ENCODE results near the gene WHRN.

Gene WHRN

DNA sequence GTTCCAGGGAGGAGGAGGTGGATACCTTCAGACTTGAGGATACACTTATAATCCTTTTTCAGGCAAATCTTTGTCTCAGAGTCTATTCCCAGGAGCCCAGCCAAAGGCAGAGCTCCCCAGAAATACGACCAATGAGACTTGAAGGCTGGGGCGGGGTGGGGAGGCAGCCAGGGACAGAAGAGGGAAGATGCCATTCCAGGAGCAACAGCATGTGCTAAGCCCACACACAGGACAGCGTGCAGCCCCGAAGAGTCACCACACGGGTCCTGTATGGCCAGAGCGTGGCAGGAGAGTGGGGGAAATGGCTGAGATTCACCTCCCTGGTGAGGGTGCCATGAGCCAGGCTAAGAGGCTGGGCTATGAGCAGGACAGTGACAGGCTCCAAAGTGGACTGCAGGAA, 35.2 kb downstream of the WHRN start:
- no peak for DNase-seq

DNA sequence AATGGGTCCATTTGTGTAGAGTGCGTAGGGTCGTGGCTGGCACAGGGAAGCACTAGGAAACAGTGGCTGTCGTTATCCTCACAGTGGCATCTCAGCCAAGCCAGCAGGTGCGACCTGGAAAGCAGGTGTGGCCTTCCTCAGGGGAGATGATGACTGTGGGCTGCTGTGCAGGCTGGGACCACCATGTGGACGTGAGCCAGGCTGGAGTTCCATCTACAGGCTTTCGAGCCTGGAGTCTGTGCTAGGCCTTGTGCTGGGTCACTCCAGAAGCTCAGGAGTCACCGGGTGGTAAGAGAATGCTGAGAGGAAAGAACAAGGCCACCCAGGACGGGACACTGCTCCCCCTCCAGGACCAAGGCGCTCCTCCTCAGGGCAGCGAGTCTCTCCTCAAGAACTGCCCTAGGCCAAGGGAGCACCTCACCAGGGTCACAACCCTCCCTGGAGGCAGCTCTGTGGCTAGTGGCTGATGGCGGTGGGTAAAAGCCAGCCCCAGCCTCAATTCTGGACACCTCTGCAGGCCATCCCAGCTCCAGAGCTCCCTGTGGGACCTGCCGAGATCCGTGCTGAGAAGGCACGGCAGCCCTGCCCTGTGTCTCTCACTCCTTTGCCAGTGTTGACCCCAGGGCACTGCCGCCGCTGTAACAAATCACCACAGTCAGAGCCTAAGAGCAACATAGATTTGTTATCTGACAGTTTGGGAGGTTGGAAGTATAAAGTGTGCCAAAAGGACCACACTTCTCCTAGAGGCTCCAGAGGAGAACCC, 36.0 kb downstream of the WHRN start:
- no peak for DNase-seq

DNA sequence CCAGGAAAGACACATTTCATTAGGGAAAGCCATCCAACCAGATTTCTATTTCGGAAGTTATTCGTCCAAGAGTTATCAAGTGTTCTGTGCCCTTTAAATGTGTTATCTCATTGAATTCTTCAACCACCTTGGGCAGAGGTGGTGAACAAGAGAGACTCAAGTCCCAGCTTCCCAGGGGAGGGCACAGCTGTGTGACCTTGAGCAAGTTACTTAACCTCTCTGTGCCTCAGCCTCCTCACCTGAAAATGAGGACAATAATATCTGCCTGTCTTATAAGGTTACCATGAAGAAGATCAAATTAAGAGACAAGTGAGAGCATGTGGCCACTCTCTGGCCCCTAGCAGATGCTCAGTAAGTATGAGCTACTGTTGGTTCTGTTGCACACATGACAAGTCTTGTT, 37.4 kb downstream of the WHRN start:
- no peak for DNase-seq

DNA sequence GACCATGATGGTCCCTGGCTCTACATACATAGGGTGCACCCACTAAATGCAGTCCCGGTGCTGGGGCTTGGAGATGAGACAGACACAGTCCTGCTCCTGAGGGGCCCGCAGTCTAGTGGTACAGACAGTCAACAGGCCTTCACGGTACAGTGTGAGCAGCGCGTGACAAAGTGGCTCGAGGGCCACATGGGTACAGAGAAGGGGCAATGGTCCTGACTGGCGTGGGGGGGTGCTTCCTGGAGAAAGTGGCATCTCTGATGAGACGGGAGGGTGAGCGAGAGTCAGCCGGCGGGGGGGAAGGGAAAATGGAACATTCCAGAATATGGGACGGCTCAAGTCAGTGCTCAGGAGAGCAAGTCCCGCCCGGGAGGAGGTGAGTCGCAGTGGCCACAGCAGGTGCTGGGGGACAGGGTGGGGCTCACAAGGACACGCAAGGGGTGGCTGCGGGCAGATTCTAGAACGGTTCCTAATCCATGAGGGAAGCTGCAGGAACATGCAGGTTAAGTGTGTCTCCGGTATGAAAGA, 38.0 kb downstream of the WHRN start:
- no peak for DNase-seq

DNA sequence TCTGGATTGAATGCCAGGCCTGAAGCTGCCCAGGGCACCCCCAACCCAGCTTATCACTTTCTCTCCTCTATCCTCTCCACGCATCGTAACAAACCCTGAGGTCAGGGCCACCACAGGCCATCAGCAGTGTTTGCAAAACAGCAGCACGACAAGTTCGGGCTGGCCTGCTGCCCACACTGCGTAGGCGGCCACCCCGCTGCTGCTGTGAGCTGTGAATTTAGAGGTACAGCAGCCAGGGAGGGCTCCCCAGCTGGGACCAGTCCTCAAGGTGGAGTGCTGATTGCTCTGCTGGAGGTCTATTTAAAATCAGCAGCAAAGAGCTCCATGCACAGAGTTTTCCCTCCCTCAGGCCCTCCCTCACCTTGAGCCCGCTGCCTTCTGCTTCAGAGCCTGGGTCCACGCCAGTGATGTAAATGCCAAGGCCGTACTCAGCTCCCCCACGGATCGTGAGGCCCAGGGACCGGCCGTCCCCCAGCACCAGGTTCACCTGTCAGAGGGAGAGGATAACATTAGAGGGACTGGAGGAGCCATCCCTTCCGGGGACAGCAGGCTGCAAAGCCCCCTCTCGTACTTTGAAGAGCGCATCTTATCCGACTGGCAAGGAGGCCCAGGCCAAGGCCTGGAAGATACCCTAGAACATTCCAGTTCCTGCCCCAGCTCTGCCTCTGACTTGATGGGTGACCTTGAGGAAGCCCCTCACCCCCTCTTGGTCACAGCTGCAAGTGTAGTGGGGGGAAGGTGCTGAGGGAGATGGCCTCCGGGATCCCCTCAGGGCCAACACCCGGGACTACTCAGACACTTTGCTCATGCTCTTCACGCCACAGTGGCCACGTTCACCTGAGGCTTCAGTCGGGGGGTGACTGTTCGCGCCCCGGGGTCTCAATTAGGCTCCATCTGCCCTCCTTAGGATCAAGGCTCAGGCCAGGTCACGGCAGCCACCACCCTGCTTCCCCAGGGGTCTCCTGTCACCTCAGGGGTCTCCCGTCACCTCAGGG, 39.1 kb downstream of the WHRN start:
- no peak for DNase-seq

DNA sequence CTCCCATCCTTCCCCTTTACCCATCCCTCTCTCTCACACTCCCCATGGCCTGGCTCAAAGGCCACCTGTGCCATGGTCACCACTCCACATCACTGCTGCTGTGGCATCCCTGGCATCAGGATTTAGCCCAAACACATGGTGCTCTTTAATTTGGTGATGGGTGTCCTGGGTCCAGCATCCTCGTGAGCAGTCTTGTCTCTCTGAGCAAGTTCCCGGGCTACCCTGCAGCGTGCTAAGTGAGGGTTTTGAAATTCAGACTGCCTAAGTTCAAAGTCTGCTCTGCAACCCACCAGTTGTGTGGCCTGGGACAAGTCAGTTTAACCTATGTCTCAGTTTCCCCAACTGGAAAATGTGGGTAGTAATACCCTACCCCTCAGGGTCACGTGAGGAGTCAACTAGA, 39.9 kb downstream of the WHRN start:
- DNase-seq: no peak

DNA sequence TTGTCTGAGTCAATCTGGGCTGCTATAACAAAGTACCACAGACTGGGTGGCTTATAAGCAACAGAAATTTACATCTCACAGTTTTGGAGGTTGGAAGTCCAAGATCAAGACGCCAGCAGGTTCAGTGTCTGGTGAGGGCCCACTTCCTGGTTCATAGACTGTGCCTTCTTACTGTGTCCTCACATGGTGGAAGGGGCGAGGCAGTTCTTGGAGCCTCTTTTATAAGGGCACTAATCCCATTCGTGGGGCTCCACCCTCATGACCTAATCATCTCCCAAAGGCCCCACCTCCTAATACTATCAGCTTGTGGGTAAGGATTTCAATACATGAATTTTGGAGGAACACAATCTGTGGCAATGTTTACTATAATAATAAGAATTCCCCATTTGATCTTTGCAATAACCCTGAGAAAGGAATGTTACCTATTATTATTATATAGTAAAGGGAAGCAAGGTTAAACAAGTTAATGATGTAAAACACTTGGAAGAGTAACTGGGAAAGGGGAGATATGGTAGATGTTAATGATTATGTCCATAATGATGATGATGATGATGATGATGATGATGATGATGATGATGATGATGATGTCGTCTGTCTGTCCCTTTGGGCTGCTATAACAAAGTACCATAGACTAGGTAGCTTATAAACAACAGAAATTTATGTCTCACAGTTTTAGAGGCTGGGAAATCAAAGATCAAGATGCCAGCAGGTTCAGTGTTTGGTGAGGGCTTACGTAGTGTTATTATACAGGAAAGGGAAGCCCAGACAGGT, 40.8 kb downstream of the WHRN start:
- DNase-seq: no peak

DNA sequence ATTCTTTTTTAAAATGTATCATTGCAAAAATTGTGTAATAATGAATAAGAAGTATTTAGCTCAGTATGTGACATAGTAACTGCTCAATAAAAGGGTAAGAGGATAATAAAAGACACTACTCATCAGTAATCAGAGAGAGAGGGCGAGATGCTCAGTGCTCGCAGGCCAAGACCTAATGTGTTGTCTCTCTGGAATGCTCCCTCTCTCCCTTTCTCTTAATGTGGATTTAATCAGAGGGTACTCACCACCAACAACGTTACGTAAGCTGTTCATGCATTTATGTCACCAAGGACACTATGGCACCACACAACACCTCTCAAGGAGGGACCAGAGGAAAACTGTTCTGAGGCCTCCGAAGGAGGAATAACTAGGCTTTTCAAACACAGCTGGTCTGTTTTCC, 42.5 kb downstream of the WHRN start:
- no peak for DNase-seq

DNA sequence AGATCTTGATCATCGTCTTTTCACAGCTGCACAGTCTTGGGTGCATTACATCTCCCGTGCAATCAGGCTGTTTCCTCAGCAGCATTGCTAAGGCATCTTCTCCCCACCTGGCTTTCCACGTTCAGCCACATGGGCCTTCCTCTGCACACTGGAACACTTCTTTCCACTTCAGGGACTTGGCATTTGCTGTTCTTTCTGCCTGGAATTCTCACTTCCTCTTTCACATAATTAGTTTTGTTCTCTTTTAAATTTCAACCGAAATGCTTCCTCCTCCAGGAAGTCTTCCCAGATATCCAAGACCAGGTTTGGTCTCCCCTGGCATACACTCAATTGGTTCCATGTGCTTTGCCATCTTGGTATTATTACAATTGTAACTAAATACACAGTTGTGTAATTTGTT, 43.8 kb downstream of the WHRN start:
- no peak for DNase-seq

DNA sequence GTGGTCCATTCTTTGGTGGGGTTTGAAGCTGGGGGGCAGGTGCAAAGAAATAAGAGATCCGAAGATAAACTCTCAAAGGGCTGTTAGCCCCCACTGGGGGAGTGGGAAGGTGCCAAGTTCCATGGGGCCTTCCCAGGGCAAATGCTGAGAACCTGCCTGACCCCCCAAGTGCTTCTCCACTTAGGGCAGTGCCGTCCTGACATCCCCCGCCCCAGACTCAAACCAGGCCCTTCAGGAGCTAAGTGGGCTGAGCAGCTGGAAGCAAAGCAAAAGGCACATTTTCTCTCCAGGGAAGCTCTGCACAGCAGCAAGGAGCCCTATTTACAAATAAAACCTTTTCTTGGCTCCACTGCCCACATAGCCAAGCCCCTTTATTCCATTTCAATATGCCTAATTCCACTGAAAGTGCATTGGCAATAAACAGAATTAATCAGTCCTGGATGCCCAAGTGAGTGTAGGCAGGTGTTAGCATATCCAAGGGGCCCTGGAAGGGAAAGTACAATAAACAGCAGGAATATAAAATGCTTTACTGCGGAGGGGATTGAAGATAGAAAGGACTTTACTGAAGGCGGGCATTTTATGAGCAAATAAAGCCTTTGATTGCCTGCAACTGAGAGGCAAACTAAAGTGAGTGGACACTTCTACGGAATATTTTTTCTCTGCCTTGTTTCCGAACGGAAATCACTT, 44.6 kb downstream of the WHRN start:
- no peak for DNase-seq

DNA sequence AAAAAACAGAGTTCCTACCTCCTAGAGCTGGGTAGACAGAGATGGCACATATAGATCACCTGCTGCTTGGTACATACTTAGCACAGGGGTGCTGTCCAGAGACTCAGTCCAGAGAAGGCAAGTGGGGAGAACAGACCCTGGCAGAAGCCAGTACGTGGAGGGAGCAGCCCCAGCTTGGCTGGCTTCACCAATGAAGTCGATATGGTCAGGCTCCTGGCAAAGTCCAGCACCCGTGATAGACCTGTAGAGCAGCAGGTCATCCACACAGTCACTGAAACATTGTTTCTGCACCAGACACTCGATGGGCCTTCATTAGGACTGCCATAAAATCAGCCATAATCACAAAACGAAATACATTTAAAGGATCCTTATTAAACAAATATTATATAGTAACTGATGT, 45.8 kb downstream of the WHRN start:
- DNase-seq: no peak

DNA sequence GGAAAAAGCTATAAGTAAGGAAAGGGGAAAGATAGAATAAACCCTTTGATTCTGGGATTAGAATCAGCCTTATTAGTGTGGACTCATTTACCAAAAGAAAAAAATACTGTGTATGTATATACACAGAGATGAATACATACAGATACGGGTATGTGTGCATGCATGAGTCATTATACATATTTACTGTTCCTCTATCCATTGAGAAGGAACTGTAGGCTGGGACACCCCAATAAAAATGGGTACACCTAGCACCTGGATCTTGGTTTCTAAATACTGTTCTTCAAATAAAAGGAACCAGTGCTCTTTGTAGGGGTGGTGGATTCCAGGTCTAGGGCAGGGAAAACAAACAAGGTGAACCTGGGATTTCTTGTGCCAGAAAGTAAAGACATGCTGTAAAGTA, 48.3 kb downstream of the WHRN start:
- no peak for DNase-seq

DNA sequence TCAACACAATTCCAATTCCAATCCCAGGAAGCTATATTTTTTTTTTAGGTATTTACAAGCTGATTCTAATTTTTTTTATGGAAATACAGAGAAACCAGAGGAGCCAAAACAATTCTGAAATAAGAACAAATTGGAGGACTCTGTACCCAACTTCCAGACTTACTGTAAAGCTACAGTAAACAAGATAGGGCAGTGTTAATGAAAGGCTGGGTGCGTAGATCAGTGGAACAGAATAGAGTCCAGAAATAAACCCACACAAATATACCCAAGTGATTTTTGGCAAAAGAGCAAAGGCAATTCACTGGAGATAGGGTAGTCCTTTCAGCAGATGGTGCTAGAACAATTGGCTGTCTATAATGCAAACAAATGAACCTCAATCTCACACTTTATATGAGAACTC, 50.6 kb downstream of the WHRN start:
- no peak for DNase-seq

DNA sequence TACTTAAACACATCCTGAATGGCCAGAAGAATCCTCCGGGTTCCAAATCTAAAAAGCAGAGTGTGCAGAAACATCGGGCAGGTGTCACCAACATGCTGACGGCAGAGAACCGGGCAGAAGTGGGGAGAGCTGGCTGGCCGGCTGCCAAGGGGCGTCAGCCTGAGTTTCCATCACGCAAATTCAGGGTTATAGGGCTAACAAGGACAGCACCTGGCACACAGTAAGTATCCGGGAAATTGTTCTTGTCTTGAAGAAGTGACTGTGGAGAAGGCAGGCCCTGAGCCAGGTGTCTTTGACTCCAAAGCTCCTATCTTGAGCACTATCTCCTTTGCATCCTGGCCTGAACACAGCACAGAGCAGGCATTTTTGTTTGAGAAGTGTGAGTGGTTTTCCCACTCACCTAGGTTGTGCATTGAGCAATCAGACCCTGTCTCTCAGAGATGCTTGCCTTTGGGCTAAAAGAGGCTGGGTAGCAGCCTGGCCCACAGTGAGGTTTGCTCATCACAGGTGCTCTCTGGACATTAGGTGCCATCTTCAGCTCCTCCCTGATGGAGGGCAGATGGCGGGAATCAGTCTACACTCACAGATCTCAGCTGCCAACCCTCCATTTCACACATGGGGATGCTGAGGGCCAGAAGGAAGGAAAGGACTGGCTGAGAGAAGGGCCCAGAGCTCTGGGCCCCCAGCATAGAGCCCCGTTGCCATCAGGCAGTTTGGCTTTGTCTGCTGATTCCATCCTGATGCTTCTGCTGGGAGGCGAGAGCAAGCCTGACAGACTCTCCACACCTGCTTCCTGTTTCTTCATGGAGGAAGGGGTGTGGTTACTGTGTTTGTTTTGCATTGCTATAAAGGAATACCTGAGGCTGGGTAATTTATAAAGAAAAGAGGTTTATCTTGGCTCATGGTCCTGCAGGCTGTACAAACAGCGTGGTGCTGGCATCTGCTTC, 52.8 kb downstream of the WHRN start:
- DNase-seq: no peak

DNA sequence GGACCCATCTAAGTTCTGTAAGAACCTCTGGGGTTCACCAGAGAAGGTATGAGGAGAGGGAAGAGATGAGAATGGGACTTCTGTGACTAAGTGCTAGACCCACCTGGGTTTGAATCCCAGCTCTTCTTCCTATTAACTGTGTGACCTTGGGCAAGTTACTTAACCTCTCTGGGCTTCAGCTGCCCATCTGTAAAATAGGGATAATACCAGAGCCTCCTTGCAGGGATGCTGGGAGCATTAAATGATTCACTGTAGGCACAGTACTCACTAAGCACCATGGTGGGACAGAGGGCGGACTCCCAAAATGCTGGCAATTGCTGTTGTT, 53.6 kb downstream of the WHRN start:
- DNase-seq: no peak

DNA sequence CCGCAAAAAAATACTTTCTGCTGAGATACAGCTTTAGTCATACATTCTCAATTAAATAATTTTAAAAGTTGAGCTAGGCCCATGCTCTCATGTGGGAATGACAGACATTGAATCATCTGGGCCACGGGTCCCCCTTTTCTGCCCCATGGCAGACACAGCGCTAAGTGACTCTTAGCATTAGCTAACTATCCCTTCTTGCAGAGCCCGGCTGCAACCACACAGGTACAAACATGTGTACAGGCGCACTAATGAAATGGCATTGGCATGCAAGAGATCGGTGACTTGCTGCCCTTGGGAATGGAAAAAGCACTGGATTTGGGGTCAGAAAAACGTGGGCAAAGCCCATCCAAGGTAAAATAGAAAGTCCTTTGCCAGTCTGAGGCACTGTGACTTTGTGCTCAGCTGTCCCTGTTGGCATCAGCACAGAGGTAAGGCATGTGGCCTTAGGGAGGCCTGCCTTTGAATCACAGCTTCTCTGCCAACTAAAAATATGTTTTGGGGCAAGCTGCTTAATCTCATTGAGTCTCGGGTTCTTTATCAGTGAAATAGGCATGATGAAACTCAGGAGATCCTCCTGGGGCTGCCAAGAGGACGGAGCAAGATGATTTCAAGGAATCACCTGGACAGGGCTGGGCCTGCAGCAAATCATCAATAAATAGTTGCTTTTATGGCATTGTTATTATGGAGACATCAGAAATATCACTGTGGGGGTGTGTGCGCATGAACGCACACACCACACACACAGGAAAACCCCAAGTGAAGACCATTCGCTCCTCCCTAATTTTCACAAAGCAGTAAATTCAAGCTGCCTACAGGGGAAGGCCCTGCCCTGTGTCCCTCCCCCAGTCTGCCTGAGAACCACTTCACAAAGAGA, 54.2 kb downstream of the WHRN start:
- DNase-seq: no peak

DNA sequence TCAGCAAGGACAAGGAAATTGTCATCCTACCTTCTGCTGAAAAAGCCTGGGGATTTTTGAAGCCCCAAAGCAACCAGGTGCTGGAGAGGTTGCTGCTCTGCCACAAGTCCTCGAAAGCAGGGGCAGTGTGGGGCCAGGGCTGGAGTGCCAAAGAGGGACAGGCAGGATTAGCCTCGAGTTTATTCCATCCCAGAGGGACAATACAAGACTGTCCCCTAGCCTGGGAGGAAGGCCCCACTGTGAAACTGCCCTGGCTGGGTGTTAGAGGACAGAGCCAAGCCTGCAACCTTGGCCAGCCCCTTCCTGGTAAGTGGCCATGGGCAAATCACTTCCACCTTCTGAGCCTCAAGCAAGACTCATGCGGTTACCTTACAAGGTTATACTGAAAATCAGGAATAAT, 55.1 kb downstream of the WHRN start:
- no peak for DNase-seq

DNA sequence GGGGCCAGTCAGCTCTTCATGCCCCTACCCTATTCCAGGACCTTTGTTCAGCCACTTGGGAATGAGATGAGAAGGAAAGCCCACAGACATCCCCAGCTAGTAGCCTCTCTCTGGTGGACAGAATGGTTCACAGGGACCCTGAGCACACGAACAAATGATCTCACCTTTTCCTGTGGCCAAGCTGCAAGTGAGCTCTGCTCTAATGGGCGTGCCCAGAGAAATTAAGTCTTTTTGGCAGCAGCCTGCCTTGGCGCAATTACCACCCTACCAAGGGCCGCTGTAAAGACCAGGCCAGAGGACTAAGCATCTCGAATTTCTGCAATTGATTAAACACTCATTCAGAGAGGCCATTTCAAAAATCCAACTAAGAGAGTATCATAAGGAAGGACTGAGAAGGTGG, 56.0 kb downstream of the WHRN start:
- no peak for DNase-seq

DNA sequence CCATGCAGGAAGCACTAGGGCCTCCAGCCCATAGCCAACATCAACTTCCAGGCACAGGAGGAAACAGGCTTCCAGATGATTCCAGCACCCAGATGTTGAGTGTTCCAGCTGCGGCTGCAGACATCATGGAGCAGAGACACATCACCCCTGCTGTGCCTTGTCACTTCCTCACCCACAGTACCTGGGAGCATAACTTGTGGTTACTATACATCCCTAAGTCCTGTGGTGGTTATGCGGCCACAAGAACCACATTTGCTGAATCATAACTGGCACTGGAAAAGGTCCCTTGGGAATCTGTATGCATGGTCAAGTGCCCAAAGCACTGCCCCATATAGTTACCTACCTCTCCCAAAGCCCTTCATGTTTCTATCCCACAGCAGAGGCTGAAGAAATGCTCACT, 56.6 kb downstream of the WHRN start:
- DNase-seq: no peak

DNA sequence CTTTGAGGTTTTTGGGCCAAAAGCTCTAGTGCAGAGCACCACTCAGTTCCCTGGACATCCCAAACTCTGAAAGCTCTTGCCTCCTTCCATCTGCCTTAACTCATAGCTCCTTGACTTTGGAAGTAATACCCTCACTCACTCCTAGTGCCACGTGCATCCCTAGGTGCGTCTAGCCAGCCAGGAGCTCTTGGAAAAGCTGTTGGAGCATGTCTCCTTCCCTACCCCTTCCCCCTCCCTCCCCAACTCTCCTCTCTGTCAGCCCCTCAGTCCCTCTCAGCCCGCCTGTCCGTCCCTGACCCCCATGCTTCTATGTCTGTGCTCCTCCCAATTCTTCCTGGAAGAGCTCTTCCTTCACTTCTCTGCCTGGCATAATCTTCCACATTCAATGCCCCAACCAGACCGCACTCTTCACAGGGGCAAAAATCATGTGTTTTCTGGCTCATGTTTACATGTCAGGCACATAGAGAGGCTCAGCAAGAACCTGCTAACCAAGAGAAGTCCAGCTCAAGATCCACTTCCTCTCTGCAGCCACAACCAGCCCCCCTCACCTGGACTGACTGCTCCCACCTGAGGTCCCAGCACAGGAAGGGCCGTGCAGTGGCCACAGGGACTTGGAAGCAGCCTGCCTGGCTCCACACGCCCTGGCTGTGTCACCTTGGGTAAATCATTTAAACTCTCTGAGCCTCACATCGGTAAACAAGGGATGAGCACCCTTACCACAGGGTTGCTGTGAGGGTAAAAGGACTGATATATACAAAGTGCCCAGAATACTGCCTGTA, 58.4 kb downstream of the WHRN start:
- no peak for DNase-seq

Measured in NCI-H524 treated with DMSO at 0.1 percent for 48 hours (cell line).